NCI-H2171 (cell line): Measurements from ENCODE around the gene RAB11FIP5.

Source experiments
- DNase-seq: peaks from one replicate; lab custom pipeline; 2025; lab: John Stamatoyannopoulos, UW

RAB11FIP5 gene

GRCh38 chr2:73034661-73035375, 77.9 kb downstream of the RAB11FIP5 start:
- no peak for DNase-seq

- no peak for DNase-seq
Measured at GRCh38 chr2:73033766-73034381, 78.9 kb downstream of the RAB11FIP5 start.

- DNase-seq, result no peak
Measured at GRCh38 chr2:73033142-73033765, 79.5 kb downstream of the RAB11FIP5 start.

GRCh38 chr2:73032702-73033097, 80.0 kb downstream of the RAB11FIP5 start:
- no peak for DNase-seq

- DNase-seq, result no peak
Measured at GRCh38 chr2:73031725-73032701, 80.7 kb downstream of the RAB11FIP5 start.

GRCh38 chr2:73031095-73031678, 81.6 kb downstream of the RAB11FIP5 start:
- no peak for DNase-seq

- peak; percentile 79 for DNase-seq
Measured at GRCh38 chr2:73028841-73029240, 83.9 kb downstream of the RAB11FIP5 start.

- no peak for DNase-seq
Measured at GRCh38 chr2:73027340-73027739, 85.4 kb downstream of the RAB11FIP5 start.

GRCh38 chr2:73023497-73023896, 89.3 kb downstream of the RAB11FIP5 start:
- DNase-seq, result no peak
